SK-N-SH (cell line): Measurements from ENCODE around the gene UBLCP1. TPM values are rescaled to one million over a fixed set of nuclear protein-coding genes. Genes with fewer than 3 reads are reported as not detected.

ENCODE experiments used
- CTCF ChIA-PET: fragments of 300-600, 350-600 bp; formaldehyde crosslinking; extraction: SDS; loops from one replicate; lab custom pipeline; 2021; lab: Yijun Ruan, JAX
- POLR2A ChIA-PET: fragments of 350-600 bp; sonication (Branson Sonifier 250); formaldehyde crosslinking; extraction: SDS; loops from one replicate; lab custom pipeline; 2020; ENCODE audit warnings: antibody characterized with exemption, inconsistent platforms; lab: Yijun Ruan, JAX
- DNase-seq: peaks from one replicate; pipeline ENCODE4 v3.0.0; 2012
- H2AFZ ChIP-seq: fragments of 200-600 bp; sonication (generic); 2 replicates; pipeline ENCODE4 v1.8.1; 2016; ENCODE audit warnings: antibody characterized with exemption, mild to moderate bottlenecking, low read depth
- H3F3A ChIP-seq: fragments of 200-600 bp; sonication (generic); replicated peaks from 2 replicates; pipeline ENCODE3; 2016; ENCODE audit warnings: antibody characterized with exemption, mild to moderate bottlenecking; ENCODE audit not compliant: insufficient read depth
- H3K27ac ChIP-seq, 2 experiments: fragments of 200-500 bp in 1 of 2; fragments of 200-600 bp in 1 of 2; sonication (Bioruptor generic) in 1 of 2; sonication (generic), shearing (Covaris generic) in 1 of 2; 2 replicates each; pipeline versions ENCODE4 v1.5.1 to v1.6.1; 2014 to 2016; ENCODE audit warnings: low read depth in 2 of 2, inconsistent platforms in 1 of 2, low read length in 1 of 2, mild to moderate bottlenecking in 1 of 2, mixed read lengths in 1 of 2
- H3K27me3 ChIP-seq: fragments of 200-600 bp; sonication (generic), shearing (Covaris generic); 2 replicates; pipeline ENCODE4 v1.6.1; 2016; ENCODE audit warnings: mixed run types; ENCODE audit not compliant: insufficient read depth
- H3K36me3 ChIP-seq, 2 experiments: fragments of 200-500 bp in 1 of 2; fragments of 200-600 bp in 1 of 2; sonication (Bioruptor generic) in 1 of 2; sonication (generic) in 1 of 2; replicated peaks in 1 of 2; 2 replicates each; pipeline versions ENCODE3 to v1.5.1; 2014 to 2016; ENCODE audit warnings: low read length in 1 of 2, mild to moderate bottlenecking in 1 of 2; ENCODE audit not compliant: insufficient read depth in 2 of 2, control insufficient read depth in 1 of 2
- H3K4me1 ChIP-seq, 2 experiments: fragments of 200-500 bp in 1 of 2; fragments of 200-600 bp in 1 of 2; sonication (Bioruptor generic) in 1 of 2; sonication (generic), shearing (Covaris generic) in 1 of 2; 2 replicates each; pipeline versions ENCODE4 v1.5.1 to v1.6.1; 2014 to 2016; ENCODE audit warnings: low read depth in 1 of 2, low read length in 1 of 2, mixed run types in 1 of 2; ENCODE audit not compliant: insufficient read depth in 2 of 2, control insufficient read depth in 1 of 2
- H3K4me2 ChIP-seq: fragments of 200-600 bp; sonication (generic), shearing (Covaris generic); 2 replicates; pipeline ENCODE4 v1.6.1; 2017; ENCODE audit warnings: mixed run types
- H3K4me3 ChIP-seq, 2 experiments: fragments of 200-500 bp in 1 of 2; fragments of 200-600 bp in 1 of 2; sonication (Bioruptor generic) in 1 of 2; sonication (generic), shearing (Covaris generic) in 1 of 2; 2 replicates each; pipeline versions ENCODE4 v1.5.1 to v1.8.1; 2014 to 2016; ENCODE audit warnings: low read depth in 2 of 2, inconsistent platforms in 1 of 2, low read length in 1 of 2, mild to moderate bottlenecking in 1 of 2, mixed read lengths in 1 of 2, moderate library complexity in 1 of 2
- H3K79me2 ChIP-seq: fragments of 200-600 bp; sonication (generic); 2 replicates; pipeline ENCODE4 v1.8.1; 2017; ENCODE audit warnings: mild to moderate bottlenecking; ENCODE audit not compliant: insufficient read depth
- H3K9ac ChIP-seq: fragments of 200-600 bp; sonication (generic); 2 replicates; pipeline ENCODE4 v1.6.1; 2017; ENCODE audit warnings: mixed run types
- H3K9me2 ChIP-seq: fragments of 200-600 bp; sonication (generic); 2 replicates; pipeline ENCODE4 v1.6.1; 2017; ENCODE audit warnings: mixed run types
- H3K9me3 ChIP-seq: fragments of 200-600 bp; sonication (generic); 2 replicates; pipeline ENCODE4 v1.6.1; 2017; ENCODE audit warnings: mixed run types, mild to moderate bottlenecking, moderate library complexity
- H4K20me1 ChIP-seq: fragments of 200-600 bp; sonication (generic); 2 replicates; pipeline ENCODE4 v1.6.1; 2017; ENCODE audit warnings: mild to moderate bottlenecking, mixed run types; ENCODE audit not compliant: insufficient read depth
- CHD2 ChIP-seq: fragments of 150-350 bp; IDR thresholded peaks from 2 replicates; pipeline ENCODE4 v1.6.1; 2018; ENCODE audit warnings: low read length; ENCODE audit not compliant: partially characterized antibody
- EZH2phosphoT487 ChIP-seq: fragments of 200-600 bp; sonication (generic); IDR thresholded peaks from 2 replicates; pipeline ENCODE4 v1.6.1; 2017; ENCODE audit warnings: low read depth, mixed run types, mild to moderate bottlenecking, antibody characterized with exemption, moderate library complexity, borderline replicate concordance
- FOXJ3 ChIP-seq: sonication (generic); formaldehyde crosslinking; IDR thresholded peaks from 2 replicates; pipeline ENCODE4 v1.5.1; 2020; ENCODE audit warnings: mild to moderate bottlenecking, missing genetic modification reagents
- FOXM1 ChIP-seq: IDR thresholded peaks from 2 replicates; pipeline ENCODE4 v1.4.0; 2012; ENCODE audit warnings: low read depth, mild to moderate bottlenecking
- GATA2 ChIP-seq: sonication (generic); formaldehyde crosslinking; IDR thresholded peaks from 2 replicates; pipeline ENCODE4 v1.5.0; 2020; ENCODE audit warnings: mild to moderate bottlenecking, missing genetic modification reagents
- MXI1 ChIP-seq: IDR thresholded peaks from 2 replicates; pipeline ENCODE4 v1.6.1; 2012; ENCODE audit warnings: mild to moderate bottlenecking, low read depth, low read length, improper control_type of control experiment
- NRF1 ChIP-seq: IDR thresholded peaks from 2 replicates; pipeline ENCODE4 v1.6.1; 2012; ENCODE audit warnings: low read depth, mild to moderate bottlenecking, low read length
- RAD21 ChIP-seq: IDR thresholded peaks from 2 replicates; pipeline ENCODE4 v1.6.1; 2012; ENCODE audit warnings: mild to moderate bottlenecking, low read length
- RFX5 ChIP-seq: IDR thresholded peaks from 2 replicates; pipeline ENCODE4 v1.6.1; 2012; ENCODE audit warnings: mild to moderate bottlenecking, improper control_type of control experiment, low read length
- RXRA ChIP-seq: IDR thresholded peaks from 2 replicates; pipeline ENCODE4 v1.4.0; 2012; ENCODE audit warnings: low read depth, mild to moderate bottlenecking, borderline replicate concordance
- SIN3A ChIP-seq: IDR thresholded peaks from 2 replicates; pipeline ENCODE4 v1.6.1; 2012; ENCODE audit warnings: low read depth, mild to moderate bottlenecking, low read length, moderate library complexity, borderline replicate concordance
- SMC3 ChIP-seq: IDR thresholded peaks from 2 replicates; pipeline ENCODE4 v1.6.1; 2012; ENCODE audit warnings: low read depth, low read length, improper control_type of control experiment
- TCF12 ChIP-seq: IDR thresholded peaks from 2 replicates; pipeline ENCODE4 v1.4.0; 2012
- TEAD4 ChIP-seq: IDR thresholded peaks from 2 replicates; pipeline ENCODE4 v1.4.0; 2012; ENCODE audit warnings: mild to moderate bottlenecking, borderline replicate concordance; ENCODE audit not compliant: insufficient read depth
- WGBS: methylation state at CpG from one replicate; pipeline ENCODE4 v1.1.6; 2017; ENCODE audit warnings: low lambda C conversion rate; 5-methylcytosine and 5-hydroxymethylcytosine counted together
- polyA plus RNA-seq, 3 experiments: library from polyadenylated mRNA; depleted of rRNA; stranded (reverse); fragments of >200 nt; gene quantifications; 2 replicates each; pipeline ENCODE4 v1.2.3, GENCODE V29; 2012
- TF ChIP-seq, protein P1 (sequence below): IDR thresholded peaks from 2 replicates; pipeline ENCODE4 v1.4.0; 2012; ENCODE audit warnings: low read depth
- TF ChIP-seq, protein P2 (sequence below): IDR thresholded peaks from 2 replicates; pipeline ENCODE4; 2012
- TF ChIP-seq, protein P3 (sequence below): IDR thresholded peaks from 2 replicates; pipeline ENCODE4 v1.4.0; 2012; ENCODE audit warnings: low read depth, borderline replicate concordance

The UBLCP1 gene
- polyA plus RNA-seq, 1 of the 3 experiments (the other 2 are of a cell fraction) = 13.8 TPM

DNA sequence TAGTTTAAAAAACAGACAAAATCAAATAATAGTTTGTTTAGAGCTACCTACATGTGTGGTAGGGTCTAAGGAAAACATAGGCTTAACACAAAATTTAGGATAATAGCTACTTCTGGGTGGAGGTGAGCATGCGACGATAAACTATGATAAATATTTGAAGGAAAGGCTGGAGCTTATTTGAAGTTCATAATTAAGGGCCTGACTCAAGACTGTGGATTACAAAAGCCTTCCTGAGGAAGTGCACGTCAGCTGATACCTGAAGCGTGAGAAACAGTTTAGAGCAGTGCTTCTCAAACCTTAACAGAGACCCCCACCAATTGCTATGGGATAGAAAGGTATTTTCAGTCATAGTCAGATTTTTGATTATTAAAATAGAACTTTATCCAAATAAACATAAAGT, 20.4 kb upstream of the UBLCP1 start:
- Histone ChIP-seq H3K27ac (no peak overlapping the region), H2AFZ (no peak overlapping the region), H3K79me2 (no peaks in the 10 kb centered on the region), H3K9me3 (no peaks in the 10 kb centered on the region), H4K20me1 (no peaks in the 10 kb centered on the region), H3K9me2 (no peaks in the 10 kb centered on the region), H3K4me1 (no peaks in the 10 kb centered on the region; a peak in 1 of 4 replicates), H3F3A (no peaks in the 10 kb centered on the region), H3K36me3 (no peaks in the 10 kb centered on the region), H3K4me3 (no peak overlapping the region), H3K27me3 (no peaks in the 10 kb centered on the region), H3K4me2 (no peak overlapping the region), H3K9ac (no peak overlapping the region)
- ChIA-PET CTCF (interaction anchor here (0.7 to 0.9 kb wide), 2 partner anchors 15 to 86 kb away, joined by 3 read pairs; no protein-coding TSS in a partner anchor), POLR2A (no interaction called here)
- WGBS = 69% methylated on average over 4 of the region's 4 CpGs
- no peak for DNase-seq
- no peak for TF ChIP-seq RAD21
- TF ChIP-seq GATA2 (CRISPR knock-in tag) = no peak
- TF ChIP-seq, protein P1, sequence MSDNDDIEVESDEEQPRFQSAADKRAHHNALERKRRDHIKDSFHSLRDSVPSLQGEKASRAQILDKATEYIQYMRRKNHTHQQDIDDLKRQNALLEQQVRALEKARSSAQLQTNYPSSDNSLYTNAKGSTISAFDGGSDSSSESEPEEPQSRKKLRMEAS = no peak
- TF ChIP-seq CHD2 = no peak
- no peak for TF ChIP-seq NRF1
- no peak for TF ChIP-seq TEAD4
- TF ChIP-seq, protein P2, sequence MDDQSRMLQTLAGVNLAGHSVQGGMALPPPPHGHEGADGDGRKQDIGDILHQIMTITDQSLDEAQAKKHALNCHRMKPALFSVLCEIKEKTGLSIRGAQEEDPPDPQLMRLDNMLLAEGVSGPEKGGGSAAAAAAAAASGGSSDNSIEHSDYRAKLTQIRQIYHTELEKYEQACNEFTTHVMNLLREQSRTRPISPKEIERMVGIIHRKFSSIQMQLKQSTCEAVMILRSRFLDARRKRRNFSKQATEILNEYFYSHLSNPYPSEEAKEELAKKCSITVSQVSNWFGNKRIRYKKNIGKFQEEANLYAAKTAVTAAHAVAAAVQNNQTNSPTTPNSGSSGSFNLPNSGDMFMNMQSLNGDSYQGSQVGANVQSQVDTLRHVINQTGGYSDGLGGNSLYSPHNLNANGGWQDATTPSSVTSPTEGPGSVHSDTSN = no peak
- TF ChIP-seq FOXJ3 (CRISPR knock-in tag) = no peak
- no peak for TF ChIP-seq TCF12
- no peak for TF ChIP-seq MXI1
- TF ChIP-seq SMC3 = no peak
- TF ChIP-seq, protein P3, sequence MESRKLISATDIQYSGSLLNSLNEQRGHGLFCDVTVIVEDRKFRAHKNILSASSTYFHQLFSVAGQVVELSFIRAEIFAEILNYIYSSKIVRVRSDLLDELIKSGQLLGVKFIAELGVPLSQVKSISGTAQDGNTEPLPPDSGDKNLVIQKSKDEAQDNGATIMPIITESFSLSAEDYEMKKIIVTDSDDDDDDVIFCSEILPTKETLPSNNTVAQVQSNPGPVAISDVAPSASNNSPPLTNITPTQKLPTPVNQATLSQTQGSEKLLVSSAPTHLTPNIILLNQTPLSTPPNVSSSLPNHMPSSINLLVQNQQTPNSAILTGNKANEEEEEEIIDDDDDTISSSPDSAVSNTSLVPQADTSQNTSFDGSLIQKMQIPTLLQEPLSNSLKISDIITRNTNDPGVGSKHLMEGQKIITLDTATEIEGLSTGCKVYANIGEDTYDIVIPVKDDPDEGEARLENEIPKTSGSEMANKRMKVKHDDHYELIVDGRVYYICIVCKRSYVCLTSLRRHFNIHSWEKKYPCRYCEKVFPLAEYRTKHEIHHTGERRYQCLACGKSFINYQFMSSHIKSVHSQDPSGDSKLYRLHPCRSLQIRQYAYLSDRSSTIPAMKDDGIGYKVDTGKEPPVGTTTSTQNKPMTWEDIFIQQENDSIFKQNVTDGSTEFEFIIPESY = no peak
- no peak for TF ChIP-seq EZH2phosphoT487
- TF ChIP-seq RXRA = no peak
- no peak for TF ChIP-seq FOXM1
- TF ChIP-seq RFX5 = no peak

DNA sequence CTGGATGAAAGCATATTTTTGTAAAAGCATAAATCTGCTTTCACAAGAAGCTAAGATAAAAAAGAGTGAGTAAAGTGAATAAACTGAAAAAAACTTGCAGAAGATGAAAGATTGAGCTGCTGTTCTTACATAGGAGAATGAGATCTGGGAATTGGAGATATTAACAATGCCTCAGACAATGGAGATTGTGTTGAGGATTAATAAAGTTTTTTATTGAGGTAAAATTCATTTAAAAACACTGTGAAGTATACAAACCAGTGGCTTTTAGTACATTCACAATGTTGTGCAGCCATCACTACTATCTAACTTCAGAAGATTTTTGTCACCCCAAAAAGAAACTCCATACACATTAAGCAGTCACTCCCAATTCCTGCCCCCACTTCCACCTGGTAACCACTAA, 19.7 kb upstream of the UBLCP1 start:
- no peaks in the 10 kb centered on the region for H3K27me3 ChIP-seq
- H3K27ac ChIP-seq = no peak overlapping the region
- no peaks in the 10 kb centered on the region for H3K36me3 ChIP-seq
- no peaks in the 10 kb centered on the region; a peak in 1 of 4 replicates for H3K4me1 ChIP-seq
- no peaks in the 10 kb centered on the region for H3F3A ChIP-seq
- no peaks in the 10 kb centered on the region for H3K9me3 ChIP-seq
- POLR2A ChIA-PET = no interaction called here
- no peaks in the 10 kb centered on the region for H3K79me2 ChIP-seq
- no peak overlapping the region for H3K9ac ChIP-seq
- CTCF ChIA-PET = no interaction called here
- no peaks in the 10 kb centered on the region for H4K20me1 ChIP-seq
- H3K4me2 ChIP-seq = no peak overlapping the region
- H3K4me3 ChIP-seq = no peak overlapping the region
- no peak overlapping the region for H2AFZ ChIP-seq
- no peaks in the 10 kb centered on the region for H3K9me2 ChIP-seq
- DNase-seq = no peak
- TF ChIP-seq SIN3A (no peak), RFX5 (no peak)
